NCI-H2081 (cell line): Measurements from ENCODE around the gene NAALADL2.

ENCODE experiments used
- DNase-seq, 2 experiments: peaks; one replicate each; lab custom pipeline; 2025; lab: John Stamatoyannopoulos, UW

The NAALADL2 gene

DNA sequence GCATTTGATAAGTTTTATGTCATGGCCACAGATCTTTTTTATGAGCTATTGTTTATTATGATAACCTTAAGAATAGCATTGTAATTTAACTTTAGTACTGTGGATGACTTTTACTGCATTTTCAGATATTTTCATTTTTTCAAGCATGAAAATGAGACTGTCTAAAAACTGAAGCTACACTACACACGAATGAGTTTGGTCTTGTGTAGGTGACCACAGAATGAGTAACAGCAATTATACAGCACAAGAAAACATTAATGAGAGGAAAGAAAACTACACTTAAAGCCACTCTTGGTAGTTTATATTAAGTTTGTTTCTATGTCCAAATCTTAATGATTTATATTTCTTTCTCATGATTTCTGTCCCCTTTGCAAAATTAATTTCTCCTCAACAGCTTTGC, 809.2 kb downstream of the NAALADL2 start:
- DNase-seq: no peak

DNA sequence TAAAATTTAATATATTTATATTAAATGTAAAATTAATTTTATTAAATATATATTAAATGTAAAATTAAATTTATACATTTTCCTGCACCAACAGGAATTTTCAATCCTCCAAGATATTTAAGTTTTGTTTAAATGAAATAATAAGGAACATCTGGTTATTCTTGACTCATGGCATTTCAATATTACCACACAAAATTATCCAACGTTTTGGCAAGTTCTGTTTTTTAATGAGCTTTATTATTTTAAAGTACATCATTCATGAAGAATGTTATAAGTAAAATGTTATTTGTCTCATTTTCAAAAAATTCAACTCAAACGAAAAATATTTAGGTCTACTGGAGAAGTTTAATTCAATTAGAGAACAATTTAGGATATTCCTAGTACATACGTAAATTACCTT, 811.4 kb downstream of the NAALADL2 start:
- DNase-seq: no peak

DNA sequence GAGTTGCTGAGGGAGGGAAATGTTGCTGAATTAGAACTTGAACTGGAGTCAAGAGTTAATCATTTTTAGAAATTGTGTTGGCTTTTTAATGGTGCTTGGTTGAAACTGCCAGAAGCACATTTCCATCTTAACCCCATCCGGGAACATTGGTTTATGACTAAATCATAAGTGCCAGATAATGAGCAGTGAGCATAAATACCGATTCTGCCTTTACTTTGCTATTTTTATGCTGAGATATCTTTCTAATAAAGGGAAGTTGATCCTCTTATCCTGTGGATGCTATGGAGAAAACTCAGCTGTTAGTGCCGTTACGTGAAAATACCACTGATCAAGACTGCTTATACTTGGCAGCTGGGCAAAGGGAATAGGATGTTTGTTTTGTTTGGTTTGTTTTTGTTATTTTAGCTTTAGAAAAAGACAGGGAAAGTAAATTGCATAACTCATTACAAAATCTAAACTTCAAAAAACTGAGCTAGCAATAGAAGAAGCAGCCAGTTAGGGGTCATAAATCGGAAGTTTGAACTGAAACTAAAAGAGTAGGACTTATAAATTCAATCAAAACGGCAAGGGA, 813.1 kb downstream of the NAALADL2 start:
- no peak for DNase-seq

- no peak for DNase-seq
Observed at GRCh38 chr3:175679568-175679967, 820.4 kb downstream of the NAALADL2 start.

DNA sequence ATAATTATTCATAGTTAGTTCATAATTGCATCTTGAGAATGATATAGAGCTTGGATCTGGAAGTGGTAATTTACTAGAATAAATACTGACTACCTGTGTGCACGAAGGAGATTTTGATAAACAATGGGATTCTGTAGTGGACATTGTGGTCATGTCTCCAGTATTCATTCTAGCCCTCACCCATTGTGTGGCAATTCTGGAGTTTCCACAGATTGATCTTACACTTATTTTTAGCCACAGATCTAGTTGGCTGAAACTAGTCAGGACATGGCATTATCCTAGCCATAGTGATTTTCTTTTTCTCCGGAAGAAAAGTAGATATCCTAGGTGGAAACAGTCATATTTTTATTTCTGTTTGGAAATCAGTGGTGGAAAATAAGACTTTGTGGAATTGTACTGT, 833.1 kb downstream of the NAALADL2 start:
- no peak for DNase-seq

- DNase-seq: no peak
Observed at GRCh38 chr3:175695251-175695650, 836.1 kb downstream of the NAALADL2 start.

DNA sequence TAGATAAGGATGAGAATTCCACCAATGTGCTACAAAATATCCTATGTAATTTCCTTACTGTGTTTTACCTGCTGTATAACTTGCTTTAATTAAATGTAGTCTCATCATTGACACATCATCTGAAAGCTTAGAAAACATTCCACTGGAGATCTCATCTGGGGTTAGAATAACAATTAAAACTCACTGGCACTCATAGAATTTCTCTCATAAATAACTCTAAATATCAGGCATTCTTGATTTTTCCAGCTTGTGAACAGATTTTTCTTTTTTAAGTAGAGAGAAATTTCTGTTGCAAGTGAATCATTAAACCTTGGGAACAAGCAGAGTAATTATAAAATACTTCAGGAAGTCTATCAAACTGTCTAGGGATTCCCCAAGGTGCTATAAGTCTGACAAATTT, 843.8 kb downstream of the NAALADL2 start:
- no peak for DNase-seq

- no peak for DNase-seq
Observed at GRCh38 chr3:175704366-175705055, 845.4 kb downstream of the NAALADL2 start.

DNA sequence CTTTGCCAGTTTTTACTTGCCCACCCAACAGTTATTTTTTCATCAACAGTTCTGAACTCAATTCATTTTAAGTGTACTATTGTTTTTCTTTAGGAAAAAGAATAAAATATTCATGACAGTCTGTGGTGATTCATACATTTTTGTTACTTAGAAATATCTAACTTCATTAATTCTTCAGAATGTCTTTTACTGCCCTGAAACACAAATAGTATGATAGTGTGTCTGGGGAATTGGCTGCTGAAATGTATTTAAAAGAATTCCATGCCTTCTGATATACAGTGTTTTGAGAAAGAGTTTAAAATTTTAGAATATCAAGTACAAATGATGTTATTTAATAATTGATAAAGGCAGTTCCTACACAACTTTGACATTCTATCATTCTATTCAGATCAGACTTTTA, 854.1 kb downstream of the NAALADL2 start:
- DNase-seq: no peak

DNA sequence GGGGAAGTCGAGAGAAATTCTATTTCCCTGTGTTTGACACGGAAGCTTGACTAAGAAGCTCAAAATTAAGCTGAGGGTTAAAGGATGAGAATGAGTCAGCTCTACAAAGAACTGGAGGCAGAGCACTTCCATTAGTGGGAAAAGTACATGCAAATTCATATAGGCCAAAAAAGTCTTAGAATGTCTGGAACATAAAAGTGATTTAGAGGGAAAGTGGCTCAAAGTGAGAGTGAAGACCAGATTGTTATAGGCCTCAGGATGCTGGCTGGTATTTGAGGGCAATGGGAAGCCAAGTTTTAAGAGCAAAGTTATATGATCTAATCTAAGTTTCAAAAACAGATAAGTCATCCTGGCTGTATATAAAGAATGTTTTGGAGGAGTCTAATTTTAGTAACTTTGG, 857.3 kb downstream of the NAALADL2 start:
- no peak for DNase-seq

- no peak for DNase-seq
Observed at GRCh38 chr3:175726228-175726627, 867.1 kb downstream of the NAALADL2 start.

DNA sequence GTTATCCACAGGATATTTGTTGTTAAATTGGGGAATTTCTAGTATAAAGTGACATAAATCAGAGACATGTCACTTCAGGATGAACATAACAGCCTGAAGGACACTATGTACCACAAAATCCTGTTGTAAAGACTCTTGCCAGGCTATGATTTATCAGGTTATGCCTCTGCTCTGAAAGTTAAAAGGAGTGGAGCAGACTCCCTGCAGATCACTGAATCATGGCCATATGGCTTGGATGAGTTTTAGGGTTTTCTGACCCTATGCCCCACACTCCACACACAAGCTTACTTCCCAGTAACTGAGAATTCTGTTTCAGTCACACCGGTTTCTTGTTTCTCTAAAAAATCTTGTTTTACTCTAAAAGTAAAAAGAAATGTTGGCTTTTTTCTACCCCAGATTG, 869.4 kb downstream of the NAALADL2 start:
- no peak for DNase-seq

- no peak for DNase-seq
Observed at GRCh38 chr3:175729466-175729865, 870.3 kb downstream of the NAALADL2 start.

DNA sequence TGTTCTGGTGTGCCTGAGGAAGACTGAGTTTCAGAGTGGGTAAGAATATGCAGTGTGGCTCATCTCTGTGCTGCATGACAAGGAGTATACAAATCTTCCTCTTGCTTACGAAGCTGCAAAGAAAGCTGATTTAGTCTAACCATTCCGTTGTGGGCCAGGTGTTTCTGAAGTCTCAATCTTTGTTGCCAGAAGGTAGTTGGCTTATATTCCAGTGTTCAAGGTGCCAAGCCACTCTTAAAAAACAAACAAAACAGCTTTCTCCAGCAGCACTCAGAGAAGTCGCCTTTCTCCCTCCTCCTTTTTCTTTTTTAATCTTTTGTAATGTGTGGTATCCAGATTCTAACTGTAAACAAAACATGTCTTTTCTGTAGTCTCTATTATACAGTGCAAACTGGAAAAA, 872.4 kb downstream of the NAALADL2 start:
- peak in 1 of 2 experiments; percentile 22 for DNase-seq

GRCh38 chr3:175732017-175732416, 872.9 kb downstream of the NAALADL2 start:
- peak in 1 of 2 experiments; percentile 47 for DNase-seq

DNA sequence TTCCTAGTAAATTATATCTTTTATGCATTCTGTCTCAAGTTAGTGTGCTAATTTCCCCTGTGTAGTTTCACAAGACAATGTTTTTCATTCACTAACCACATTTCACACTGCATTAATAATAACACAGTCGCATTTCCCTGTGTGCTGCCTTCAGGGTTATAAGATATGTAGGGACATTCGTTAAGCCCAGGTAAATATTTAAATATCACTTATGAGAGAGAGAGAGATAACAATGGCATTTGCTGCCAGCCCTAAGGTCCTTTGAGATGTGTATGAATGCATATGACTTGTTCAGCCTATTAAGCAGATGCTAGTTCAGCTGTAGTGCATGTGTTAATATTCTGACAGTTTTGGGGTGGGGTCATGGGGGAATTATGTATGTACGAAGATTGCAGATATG, 876.7 kb downstream of the NAALADL2 start:
- no peak for DNase-seq

GRCh38 chr3:175737646-175738572, 878.8 kb downstream of the NAALADL2 start:
- no peak for DNase-seq

DNA sequence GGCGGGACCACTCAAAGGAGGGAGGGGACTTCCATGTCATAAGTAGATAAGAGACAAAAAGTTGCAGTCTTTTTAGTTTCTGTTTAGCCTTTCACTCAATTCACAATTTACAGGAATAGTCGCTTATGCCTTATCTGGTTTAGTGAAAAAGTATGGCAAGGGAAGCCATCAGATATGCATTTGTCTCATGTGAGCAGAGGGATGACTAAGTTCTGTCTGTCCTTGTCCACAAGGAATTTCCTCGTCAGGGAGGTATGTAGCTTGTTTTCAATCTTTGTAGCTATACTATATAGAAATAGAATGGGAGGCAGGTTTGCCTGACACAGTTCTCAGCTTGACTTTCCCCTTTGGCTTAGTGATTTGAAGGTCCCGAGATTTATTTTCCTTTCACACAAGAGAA, 882.8 kb downstream of the NAALADL2 start:
- no peak for DNase-seq

- DNase-seq: no peak
Observed at GRCh38 chr3:175743733-175744400, 884.7 kb downstream of the NAALADL2 start.

GRCh38 chr3:175746308-175746707, 887.2 kb downstream of the NAALADL2 start:
- DNase-seq: peak in 1 of 2 experiments; percentile 19

DNA sequence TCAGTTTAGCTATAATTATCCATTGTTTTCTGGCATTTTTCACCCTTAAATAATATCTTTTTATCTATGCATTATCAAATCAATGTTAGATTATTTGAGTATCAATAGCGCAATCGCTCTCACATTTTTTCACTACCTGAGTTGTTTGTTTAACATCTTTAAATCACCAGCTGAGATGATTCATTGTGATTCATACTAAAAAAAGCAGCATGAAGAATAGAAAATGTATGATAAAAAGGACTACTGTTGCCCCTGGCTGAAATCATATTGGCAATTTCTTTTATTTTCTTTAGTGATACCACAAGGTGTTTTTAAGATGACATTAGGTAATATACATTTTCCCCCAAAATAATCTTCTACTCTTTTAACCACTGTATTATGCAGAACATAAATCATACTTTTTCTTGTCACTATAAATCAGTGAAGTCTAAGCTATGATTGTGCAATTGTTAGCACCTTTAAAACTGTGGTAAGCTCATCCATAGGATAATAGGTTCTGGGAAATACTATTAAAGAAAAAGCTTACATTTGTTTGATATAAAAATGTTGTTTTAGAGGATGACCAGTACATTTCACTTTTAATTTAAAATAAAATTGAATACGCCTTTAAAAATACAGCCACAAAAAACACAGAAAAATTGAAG, 889.1 kb downstream of the NAALADL2 start:
- no peak for DNase-seq

GRCh38 chr3:175749981-175750380, 890.8 kb downstream of the NAALADL2 start:
- DNase-seq: no peak
